Measurements from ENCODE around the gene KIFC3. TPM values are rescaled to one million over a fixed set of nuclear protein-coding genes. Genes with fewer than 3 reads are reported as not detected.

Gene KIFC3
- total RNA-seq, 4 donors from 2014 or later: 111 to 219 (median 153) TPM

DNA sequence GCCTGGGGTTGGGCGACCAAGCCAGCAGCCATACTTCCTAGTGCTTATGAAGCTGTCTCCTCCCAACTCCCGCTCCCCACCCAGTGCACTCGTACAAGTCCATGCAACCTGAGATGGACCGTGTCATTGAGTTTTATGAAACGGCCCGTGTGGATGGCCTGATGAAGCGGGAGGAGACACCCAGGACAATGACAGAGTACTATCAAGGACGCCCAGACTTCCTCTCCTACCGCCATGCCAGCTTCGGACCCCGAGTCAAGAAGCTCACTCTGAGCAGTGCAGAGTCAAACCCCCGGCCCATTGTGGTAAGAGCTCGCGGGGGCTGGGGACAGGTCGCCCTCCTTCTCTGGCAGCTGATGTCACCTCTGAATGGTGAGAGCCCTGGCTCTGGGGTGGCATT lies 77.8 kb downstream of the KIFC3 start:
- no peak for TF ChIP-seq POLR2AphosphoS5 (IDR thresholded peaks at IDR 0.05)
- no peak for TF ChIP-seq EP300 (IDR thresholded peaks at IDR 0.05)
- TF ChIP-seq, protein P1, sequence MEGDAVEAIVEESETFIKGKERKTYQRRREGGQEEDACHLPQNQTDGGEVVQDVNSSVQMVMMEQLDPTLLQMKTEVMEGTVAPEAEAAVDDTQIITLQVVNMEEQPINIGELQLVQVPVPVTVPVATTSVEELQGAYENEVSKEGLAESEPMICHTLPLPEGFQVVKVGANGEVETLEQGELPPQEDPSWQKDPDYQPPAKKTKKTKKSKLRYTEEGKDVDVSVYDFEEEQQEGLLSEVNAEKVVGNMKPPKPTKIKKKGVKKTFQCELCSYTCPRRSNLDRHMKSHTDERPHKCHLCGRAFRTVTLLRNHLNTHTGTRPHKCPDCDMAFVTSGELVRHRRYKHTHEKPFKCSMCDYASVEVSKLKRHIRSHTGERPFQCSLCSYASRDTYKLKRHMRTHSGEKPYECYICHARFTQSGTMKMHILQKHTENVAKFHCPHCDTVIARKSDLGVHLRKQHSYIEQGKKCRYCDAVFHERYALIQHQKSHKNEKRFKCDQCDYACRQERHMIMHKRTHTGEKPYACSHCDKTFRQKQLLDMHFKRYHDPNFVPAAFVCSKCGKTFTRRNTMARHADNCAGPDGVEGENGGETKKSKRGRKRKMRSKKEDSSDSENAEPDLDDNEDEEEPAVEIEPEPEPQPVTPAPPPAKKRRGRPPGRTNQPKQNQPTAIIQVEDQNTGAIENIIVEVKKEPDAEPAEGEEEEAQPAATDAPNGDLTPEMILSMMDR (IDR thresholded peaks at IDR 0.05): no peak
- TF ChIP-seq POLR2A (IDR thresholded peaks at IDR 0.05): no peak
- no peak overlapping the region for H3K4me3 ChIP-seq
- no peaks in the 10 kb centered on the region for H3K27me3 ChIP-seq
- H3K9me3 ChIP-seq: no peaks in the 10 kb centered on the region
- H3K36me3 ChIP-seq: no peaks in the 10 kb centered on the region
- H3K4me1 ChIP-seq: no peaks in the 10 kb centered on the region
- H3K27ac ChIP-seq: no peak overlapping the region
- no peak for DNase-seq (ENCODE audit: low spot score in 2 of 2)
- 87% methylated on average over 12 of the region's 15 CpGs for WGBS

DNA sequence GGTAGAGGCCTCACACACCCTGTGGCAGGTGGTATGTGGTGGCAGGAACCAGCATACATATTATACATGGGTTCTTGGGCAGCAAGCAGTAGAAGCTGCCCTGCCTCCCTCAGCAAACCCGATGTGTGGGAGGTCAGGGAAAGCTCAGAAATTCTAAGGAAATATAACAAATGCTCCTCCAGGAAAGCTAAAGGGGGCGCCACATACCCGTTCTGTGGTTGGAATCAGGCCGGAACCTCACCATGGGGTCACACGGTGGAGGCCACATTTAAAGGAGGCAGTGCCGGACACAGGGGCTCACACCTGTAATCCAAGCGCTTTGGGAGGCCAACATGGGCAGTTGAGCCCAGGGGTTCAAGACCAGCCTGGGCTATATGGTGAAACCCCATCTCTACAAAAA lies 79.1 kb downstream of the KIFC3 start:
- H3K36me3 ChIP-seq: no peaks in the 10 kb centered on the region
- H3K9me3 ChIP-seq: no peaks in the 10 kb centered on the region
- 83% methylated on average over 7 of the region's 7 CpGs for WGBS
- no peaks in the 10 kb centered on the region for H3K27me3 ChIP-seq
- no peaks in the 10 kb centered on the region for H3K4me1 ChIP-seq
- no peak overlapping the region for H3K27ac ChIP-seq
- H3K4me3 ChIP-seq: no peak overlapping the region
- DNase-seq (ENCODE audit: low spot score in 2 of 2): no peak
- no peak for TF ChIP-seq POLR2A (IDR thresholded peaks at IDR 0.05)
- TF ChIP-seq, protein P1 (IDR thresholded peaks at IDR 0.05): no peak
- no peak for TF ChIP-seq EP300 (IDR thresholded peaks at IDR 0.05)
- no peak for TF ChIP-seq POLR2AphosphoS5 (IDR thresholded peaks at IDR 0.05)

DNA sequence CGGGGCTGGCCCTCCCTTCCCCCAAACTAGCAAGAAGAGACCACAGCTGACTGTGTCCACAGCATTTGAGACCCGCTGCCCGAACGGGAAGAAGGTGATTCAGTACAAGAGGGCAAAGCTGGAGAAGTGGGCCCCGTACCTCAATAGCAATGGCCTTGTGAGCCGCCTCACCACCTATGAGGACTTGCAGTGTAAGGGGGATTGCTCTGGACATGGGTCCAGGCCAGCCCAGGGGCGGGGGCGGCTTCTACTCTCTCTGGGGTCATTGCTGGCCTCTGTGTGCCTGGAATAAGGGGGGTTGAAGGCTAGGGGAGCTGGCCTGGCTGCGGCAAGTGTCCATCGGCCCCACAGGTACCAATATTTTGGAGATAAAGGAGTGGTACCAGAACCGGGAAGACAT lies 79.6 kb downstream of the KIFC3 start:
- H3K9me3 ChIP-seq: no peaks in the 10 kb centered on the region
- DNase-seq (ENCODE audit: low spot score in 2 of 2): no peak
- no peak overlapping the region for H3K4me3 ChIP-seq
- H3K4me1 ChIP-seq: no peaks in the 10 kb centered on the region
- no peak for TF ChIP-seq POLR2AphosphoS5 (IDR thresholded peaks at IDR 0.05)
- TF ChIP-seq, protein P1 (IDR thresholded peaks at IDR 0.05): no peak
- no peak for TF ChIP-seq POLR2A (IDR thresholded peaks at IDR 0.05)
- TF ChIP-seq EP300 (IDR thresholded peaks at IDR 0.05): no peak
- H3K27me3 ChIP-seq: no peaks in the 10 kb centered on the region
- H3K27ac ChIP-seq: no peak overlapping the region
- no peaks in the 10 kb centered on the region for H3K36me3 ChIP-seq
- 72% methylated on average over 11 of the region's 11 CpGs for WGBS

- no peak overlapping the region for H3K27ac ChIP-seq
- no peaks in the 10 kb centered on the region for H3K9me3 ChIP-seq
- no peaks in the 10 kb centered on the region for H3K36me3 ChIP-seq
- DNase-seq (ENCODE audit: low spot score in 2 of 2): no peak
- no peak overlapping the region for H3K4me3 ChIP-seq
- no peaks in the 10 kb centered on the region for H3K27me3 ChIP-seq
- WGBS: 100% methylated on average over 2 of the region's 2 CpGs
- no peaks in the 10 kb centered on the region for H3K4me1 ChIP-seq
- TF ChIP-seq EP300 (IDR thresholded peaks at IDR 0.05) (no peak), POLR2AphosphoS5 (IDR thresholded peaks at IDR 0.05) (no peak), POLR2A (IDR thresholded peaks at IDR 0.05) (no peak)
- TF ChIP-seq, protein P1 (IDR thresholded peaks at IDR 0.05): no peak
Measured at GRCh38 chr16:57722210-57722499, 80.1 kb downstream of the KIFC3 start.

GRCh38 chr16:57721356-57722209 lies 80.7 kb downstream of the KIFC3 start:
- no peak for TF ChIP-seq EP300 (IDR thresholded peaks at IDR 0.05)
- TF ChIP-seq, protein P1 (IDR thresholded peaks at IDR 0.05): no peak
- TF ChIP-seq POLR2A (IDR thresholded peaks at IDR 0.05): no peak
- TF ChIP-seq POLR2AphosphoS5 (IDR thresholded peaks at IDR 0.05): no peak
- DNase-seq (ENCODE audit: low spot score in 2 of 2): no peak
- Histone ChIP-seq H3K4me1 (no peaks in the 10 kb centered on the region), H3K9me3 (no peaks in the 10 kb centered on the region), H3K36me3 (no peaks in the 10 kb centered on the region), H3K27me3 (no peaks in the 10 kb centered on the region), H3K4me3 (no peak overlapping the region), H3K27ac (no peak overlapping the region)
- WGBS: 68% methylated on average over 16 of the region's 17 CpGs
